Testis (tissue), 2 donors: ENCODE results near the gene PILRB.

Experiments
- CTCF ChIP-seq, 3 experiments: fragments of 450-650 bp in 2 of 3; fragments of 200-600 bp in 1 of 3; sonication (generic) in 1 of 3; IDR thresholded peaks; one replicate each; pipeline ENCODE4 v1.5.1; 2016 to 2019; ENCODE audit warnings: antibody characterized with exemption in 3 of 3, mild to moderate bottlenecking in 2 of 3, moderate library complexity in 1 of 3
- POLR2A ChIP-seq: fragments of 450-650 bp; IDR thresholded peaks from one replicate; pipeline ENCODE4 v1.6.1; 2017; ENCODE audit warnings: antibody characterized with exemption, mild to moderate bottlenecking, moderate library complexity

GRCh38 chr7:100373261-100373831 is 15.4 kb downstream of the PILRB start, which contains the start of gene PILRA:
- TF ChIP-seq CTCF (IDR thresholded peaks at IDR 0.05): no peak
- no peak for TF ChIP-seq POLR2A
